Measurements from ENCODE around the gene RAB28. TPM values are rescaled to one million over a fixed set of nuclear protein-coding genes. Genes with fewer than 3 reads are reported as not detected.
"Not testable (repeated sequence)": the region's sequence is repeated elsewhere in the genome, so short reads cannot be mapped to it uniquely, and the experiment has no call there.

Gene RAB28
- total RNA-seq, 1 donor from 2014 or later = 13.8 TPM

DNA sequence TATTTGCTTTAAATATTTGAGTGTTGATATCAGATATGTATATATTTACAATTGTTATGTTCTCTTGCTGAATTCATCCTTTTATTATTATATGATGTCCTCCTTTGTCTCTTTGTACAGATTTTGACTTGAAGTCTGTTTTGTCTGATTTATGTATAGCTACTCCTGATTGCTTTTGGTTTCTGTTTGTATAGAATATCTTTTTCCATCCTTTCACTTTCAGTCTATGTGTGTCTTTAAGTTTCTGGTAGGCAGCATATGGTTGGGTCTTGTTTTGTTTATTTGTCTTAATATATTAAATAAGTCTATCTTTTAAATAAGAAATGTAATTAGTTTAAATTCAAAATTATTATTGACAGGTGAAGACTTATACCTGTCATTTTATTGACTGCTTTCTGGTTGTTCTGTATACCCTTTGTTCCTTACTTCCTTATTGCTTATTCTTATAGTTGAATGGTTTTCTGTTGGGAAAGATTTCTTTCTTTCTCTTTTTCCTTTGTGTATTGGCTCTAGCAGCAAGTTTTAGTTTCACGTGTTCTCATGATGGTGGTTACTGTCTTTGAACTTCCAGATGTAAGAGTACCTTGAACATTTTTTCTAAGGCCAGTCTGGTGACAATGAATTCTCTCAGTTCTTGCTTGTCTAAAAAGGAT lies 31.1 kb downstream of the RAB28 start:
- DNase-seq (ENCODE audit: low spot score) = no peak

DNA sequence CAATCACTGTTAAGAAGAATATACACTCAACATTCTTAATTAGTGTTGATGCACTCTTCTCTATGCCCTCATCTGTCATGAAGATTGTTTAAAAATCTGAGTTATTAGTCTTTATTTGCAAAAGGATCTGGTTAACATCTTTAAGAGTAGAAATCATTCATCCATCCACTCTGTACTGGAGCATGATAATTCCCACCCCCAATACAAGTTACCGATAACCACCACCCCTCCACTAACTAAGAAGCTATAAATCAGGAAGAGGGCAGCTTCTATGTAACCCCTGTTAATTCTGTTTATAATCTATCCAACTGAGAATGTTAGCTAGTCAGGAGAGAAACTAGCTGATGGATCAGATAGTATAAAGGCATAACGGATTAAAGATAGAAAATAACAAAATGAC lies 34.5 kb downstream of the RAB28 start:
- DNase-seq (ENCODE audit: low spot score) = no peak

DNA sequence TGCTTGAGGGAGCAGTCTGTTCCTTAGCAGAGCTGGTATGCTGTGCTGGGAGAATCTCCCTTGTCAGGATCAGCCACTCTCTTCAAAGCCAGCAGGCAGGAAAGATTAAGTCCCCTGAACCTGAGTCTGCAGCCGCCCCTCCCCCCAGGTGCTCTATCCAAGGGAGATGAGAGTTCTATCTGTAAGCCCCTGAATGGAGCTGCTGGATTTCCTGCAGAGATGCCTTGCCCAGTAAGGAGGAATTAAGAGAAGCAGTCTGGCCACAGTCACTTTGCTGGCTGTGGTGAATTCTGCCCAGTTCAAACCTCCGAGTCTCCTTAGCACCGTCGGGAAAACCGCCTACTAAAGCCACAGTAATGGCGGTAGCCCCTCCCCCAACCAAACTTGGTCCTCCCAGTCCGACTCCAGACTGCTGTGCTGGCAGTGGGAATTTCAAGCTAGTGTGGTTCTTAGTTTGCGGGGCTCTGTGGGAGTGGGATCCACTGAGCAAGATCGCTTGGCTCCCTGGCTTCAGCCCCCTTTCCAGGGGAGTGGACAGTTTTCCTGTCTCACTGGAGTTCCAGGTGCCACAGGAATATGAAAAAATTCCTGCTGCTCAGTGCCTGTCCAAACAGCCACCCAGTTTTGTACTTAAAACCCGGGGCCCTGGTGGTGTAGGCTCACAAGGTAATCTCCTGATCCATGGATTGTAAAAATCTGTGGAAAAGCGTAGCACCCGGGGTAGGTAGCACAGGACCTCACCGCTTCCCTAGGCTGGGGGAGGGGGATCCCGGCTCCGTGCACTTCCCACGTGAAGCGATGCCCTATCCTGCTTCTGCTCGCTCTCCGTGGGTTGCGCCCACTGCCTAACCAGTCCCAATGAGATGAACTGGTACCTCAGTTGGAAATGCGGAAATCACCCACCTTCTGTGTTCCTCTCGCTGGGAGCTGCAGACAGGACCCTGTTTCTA lies 38.0 kb downstream of the RAB28 start:
- DNase-seq (ENCODE audit: low spot score) = no peak

DNA sequence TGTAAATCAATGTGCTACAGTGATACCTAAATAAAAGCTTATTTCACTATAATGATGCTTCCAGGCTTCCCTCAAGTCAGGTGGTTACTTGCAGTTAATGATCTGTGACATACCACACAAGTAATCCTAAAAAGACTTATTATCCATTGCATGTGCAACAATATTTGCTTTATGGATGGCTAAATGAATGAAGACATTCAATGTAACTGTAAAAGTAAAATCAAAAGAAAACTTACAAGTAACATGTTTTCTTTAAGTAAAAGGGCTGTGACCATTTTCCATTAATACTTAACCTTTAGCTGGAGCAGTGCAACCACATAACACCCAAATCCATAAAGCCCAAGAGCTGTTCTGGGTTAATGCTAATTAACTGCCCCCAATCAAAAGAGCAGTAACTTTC lies 42.6 kb downstream of the RAB28 start:
- no peak for DNase-seq (ENCODE audit: low spot score)

DNA sequence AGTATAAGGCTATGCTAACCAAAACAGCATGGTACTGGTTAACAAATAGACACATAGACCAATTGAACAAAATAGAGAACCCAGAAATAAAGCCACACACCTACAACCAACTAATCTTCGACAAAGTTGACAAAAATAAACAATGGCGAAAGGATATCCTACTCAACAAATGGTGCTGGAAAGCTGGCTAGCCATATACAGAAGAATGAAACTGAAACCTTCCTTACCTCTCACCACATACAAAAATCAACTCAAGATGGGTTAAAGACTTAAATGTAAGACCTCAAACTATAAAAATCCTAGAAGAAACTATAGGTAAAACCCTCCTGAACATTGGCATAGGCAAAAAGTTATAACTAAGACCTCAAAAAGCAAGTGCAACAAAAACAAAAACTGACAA lies 47.2 kb downstream of the RAB28 start:
- no peak for DNase-seq (ENCODE audit: low spot score)

DNA sequence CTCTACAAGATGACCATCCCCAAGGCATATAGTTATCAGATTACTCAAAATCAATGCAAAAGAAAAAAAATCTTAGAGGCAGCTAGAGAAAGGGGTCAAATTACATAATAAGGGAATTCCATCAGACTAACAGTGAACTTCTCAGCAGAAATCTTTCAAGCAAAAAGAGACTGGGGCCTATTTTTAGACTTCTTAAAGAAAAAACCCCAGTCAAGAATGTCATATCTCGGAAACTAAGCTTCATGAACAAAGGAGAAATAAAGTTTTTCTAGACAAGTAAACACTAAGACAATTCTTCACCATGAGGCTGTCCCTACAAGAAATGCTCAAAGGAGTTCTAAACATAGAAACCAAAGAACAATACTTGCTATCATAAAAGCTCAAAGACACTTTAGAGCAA lies 51.7 kb downstream of the RAB28 start:
- no peak for DNase-seq (ENCODE audit: low spot score)

DNA sequence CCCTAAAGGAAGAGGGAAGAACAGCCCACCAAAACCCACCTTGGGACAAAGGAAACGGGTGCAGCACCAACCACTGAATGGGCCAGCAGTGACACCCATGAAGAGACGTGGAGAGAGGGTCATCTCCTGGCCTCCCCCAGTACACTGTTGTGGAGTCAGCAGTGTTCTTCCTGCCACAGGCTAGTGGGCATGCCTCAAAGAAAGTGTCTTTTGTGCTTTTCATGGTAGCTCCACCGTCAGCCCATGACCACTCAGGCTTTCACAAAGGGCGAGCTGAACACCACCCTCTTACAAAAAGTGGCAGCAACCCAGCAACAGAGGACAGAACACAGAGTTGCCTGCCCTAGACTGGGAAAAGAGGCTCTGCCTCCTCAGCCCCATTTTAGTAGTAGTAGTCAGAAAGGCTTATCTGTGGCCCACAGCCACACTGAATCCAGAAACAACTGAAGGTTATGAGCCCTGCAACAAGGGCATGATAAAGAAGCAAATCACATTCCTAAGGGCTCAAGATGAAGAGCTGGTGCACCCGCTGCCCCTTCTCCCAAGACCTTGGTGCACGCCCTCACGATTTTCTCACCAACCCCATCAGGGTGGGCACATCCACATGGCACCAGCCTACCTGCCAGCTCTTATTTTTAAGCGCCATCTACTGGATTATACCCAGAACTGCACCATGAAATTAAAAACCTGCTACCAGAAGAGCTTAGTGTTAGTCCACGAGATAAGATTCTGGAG lies 53.1 kb downstream of the RAB28 start:
- no peak for DNase-seq (ENCODE audit: low spot score)

DNA sequence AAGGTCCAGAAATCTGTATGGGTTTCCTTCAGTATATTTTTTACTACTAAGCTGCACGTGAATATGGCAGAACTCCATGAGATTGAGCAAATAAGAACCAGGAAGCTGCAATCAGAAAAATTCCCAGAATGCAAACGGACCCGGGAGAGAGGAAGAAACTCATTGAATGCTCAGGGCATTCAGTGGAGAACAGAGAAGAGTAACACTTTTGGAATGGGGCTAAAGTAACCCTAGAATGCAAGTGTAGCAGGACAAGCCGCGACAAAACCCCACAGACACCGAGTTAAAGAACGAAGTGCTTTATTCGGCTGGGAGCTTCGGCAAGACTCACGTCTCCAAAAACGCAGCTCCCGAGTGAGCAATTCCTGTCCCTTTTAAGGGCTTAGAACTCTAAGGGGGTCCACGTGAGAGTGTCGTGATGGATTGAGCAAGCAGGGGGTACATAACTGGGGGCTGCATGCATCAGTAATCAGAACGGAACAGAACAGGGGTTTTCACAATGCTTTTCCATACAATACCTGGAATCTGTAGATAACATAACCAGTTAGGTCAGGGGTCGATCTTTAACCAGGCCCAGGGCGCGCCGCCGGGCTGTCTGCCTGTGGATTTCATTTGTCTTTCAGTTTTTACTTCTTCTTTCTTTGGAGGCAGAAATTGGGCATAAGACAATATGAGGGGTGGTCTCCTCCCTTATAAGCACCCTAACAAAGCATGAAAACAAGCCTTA lies 56.4 kb downstream of the RAB28 start:
- DNase-seq (ENCODE audit: low spot score) = no peak

DNA sequence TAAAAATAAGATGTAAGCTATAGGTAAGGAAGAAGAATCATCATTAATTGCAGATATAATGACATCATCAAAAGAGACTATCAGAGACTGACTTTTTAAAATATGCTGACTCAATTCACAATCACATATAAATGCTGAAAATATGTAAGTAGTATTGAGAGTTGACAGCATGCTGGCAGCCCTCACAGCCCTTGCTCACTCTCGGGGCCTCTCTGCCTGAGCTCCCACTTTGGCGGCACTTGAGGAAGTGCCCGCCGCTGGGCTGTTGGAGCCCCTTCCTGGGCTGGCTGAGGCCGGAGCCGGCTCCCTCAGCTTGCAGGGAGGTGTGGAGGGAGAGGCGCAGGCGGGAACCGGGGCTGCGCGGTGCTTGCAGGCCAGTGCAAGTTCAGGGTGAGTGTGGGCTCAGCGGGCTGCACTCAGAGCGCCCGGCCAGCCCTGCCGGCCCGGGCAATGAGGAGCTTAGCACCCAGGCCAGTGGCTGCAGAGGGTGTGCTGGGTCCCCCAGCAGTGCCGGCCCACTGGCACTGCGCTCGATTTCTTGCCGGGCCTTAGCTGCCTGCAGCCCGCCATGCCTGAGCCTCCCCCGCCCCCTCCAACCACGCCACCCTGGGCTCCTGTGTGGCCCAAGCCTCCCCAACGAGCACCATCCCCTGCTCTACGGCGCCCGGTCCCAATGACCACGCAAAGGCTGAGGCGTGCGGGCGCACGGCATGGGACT lies 68.9 kb downstream of the RAB28 start:
- DNase-seq (ENCODE audit: low spot score) = no peak

DNA sequence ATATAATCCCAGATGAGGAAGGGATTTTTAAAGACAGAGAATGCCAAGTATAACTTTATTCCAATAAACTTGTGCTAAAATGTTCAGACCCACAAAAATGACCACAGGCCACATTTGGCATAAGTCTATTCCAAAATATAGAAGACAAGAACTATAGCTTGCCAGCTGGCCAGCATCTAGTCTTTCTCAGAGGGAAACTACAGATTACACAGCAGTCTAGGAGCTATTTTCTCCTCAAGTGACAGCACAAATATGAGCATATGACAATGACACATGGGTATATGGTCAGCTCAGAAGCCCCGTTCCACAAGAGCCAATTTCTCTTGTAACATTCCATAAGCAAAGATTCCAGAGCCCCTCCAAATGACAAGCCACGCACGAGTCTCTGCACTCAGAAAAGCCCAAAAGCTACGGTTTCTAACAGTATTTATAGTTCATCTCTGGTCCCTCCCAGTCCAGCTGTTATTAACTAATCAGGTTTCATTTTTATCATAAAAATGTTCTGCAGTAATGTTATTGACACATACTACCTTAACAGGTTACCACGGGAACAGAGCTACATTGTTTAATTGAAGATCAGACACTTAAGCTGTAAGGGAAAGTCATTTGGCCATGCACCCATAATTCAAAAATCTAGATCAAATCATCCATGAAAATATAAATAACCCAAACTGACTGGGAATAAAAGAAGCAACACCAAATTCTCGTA lies 70.3 kb downstream of the RAB28 start:
- DNase-seq (ENCODE audit: low spot score) = no peak

DNA sequence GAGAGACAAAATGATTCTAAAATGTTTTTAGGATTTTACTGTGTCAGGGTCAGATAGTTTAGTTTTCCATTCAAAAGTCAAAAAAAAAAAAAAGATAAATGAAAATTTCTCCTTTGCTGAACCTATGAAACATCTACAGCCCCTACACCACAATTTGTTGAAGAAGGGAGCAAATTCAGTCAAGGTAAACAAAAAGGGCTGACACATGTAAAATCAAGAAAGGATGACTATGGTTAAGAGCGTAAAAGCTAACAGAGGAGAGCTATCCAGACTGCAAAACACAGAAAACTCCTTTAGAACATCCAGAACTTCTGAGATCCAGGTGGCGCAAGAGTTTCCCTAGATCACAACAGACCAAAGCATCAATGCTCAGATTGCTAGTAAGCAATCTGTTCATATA lies 72.2 kb downstream of the RAB28 start:
- DNase-seq (ENCODE audit: low spot score) = no peak

DNA sequence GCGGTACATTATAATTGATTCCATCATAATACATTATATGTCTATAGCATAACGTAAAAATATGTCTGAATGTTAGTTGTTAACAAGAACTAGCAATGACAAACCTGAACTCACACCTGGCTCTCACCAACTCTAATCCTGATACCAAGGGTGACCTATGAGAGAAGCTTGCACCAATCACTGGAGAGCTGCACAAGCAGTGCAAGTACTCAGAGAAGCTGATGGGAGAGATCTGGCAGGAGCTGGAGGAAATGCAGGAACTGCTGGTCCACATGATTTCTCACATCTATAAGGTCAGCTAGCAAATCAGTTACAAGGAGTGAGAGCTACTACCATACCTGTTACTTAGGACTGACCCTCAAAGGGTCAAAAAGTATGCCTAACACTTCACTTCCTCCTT lies 74.8 kb downstream of the RAB28 start:
- DNase-seq (ENCODE audit: low spot score) = no peak

DNA sequence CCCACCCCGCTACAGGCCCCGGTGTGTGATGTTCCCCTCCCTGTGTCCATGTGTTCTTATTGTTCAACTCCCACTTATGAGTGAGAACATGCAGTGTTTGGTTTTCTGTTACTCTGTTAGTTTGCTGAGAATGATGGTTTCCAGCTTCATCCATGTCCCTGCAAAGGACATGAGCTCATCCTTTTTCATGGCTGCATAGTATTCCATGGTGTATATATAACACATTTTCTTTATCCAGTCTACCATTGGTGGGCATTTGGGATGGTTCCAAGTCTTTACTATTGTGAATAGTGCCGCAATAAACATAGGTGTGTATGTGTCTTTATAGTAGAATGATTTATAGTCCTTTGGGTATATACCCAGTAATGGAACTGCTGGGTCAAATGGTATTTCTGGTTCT lies 78.0 kb downstream of the RAB28 start:
- DNase-seq (ENCODE audit: low spot score) = not testable (repeated sequence)

DNA sequence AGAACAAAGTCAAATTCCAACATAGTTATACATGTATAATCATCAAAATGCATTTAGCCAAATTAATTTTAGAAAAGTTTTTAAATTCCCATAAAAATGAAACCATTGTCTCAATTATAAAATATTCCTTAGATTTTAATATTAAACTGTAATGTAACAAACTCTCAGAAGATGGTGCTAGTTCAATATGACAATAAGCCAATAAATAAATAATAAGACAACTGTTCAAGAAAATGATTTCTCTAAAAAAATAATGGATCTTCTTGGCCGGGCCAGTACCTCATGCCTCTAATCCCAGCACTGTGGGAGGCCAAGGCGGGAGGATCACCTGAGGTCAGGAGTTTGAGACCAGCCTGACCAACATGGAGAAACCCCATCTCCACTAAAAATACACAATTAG lies 80.3 kb downstream of the RAB28 start:
- DNase-seq (ENCODE audit: low spot score) = no peak

DNA sequence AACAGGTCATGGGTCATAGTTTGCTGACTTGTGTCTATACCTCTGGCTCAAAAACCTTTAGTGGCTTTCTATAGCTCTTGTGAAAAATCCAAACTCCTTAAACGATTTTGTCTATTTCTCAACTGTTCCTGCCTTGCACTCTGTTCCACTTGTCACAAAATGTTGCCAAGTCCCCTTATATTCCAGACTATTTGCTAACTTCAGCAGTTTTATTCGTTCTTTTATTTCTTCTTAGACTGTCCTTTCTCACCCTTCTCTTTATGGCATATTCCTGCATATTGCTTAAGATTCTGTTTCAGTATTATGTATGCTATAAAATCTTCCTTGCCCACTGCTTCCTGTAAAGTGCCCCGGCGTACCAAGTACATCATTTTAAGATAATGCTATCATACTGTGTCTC lies 80.8 kb downstream of the RAB28 start:
- no peak for DNase-seq (ENCODE audit: low spot score)

DNA sequence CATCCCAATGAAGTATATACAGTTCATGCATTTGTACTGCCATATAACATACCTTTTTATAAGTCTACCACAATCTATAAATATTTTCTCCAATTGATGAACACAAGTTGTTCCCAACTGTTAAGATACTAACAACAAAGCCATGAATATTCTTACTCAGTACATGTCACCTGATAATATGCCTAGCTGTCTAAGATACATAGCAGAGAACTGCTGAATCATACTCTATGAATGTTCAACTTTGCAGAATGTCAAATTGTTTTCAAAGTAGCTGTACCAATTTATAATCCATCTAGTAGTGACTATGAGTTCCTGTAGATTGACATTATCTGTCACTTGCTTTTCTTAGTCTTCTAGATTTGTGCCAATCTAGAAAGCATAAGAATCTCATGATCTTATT lies 84.9 kb downstream of the RAB28 start:
- DNase-seq (ENCODE audit: low spot score) = no peak

DNA sequence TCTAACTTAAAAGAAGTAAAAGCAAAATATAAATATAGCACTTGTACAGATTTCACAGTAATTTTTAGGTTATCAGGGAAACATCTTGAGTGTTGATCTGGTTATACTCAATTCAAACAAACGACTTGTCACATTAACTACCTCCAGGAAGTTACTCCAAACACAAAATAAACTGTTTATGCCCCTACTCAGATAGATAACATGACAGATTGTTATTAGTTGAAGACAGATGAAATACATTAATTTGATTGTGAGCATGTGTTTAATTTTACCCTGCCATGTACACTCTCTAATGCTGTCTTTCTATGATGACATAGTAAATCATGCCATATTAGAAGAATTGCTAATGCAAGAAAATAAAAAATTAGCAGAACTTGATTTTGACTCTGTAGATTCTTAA lies 88.0 kb downstream of the RAB28 start:
- DNase-seq (ENCODE audit: low spot score) = no peak

DNA sequence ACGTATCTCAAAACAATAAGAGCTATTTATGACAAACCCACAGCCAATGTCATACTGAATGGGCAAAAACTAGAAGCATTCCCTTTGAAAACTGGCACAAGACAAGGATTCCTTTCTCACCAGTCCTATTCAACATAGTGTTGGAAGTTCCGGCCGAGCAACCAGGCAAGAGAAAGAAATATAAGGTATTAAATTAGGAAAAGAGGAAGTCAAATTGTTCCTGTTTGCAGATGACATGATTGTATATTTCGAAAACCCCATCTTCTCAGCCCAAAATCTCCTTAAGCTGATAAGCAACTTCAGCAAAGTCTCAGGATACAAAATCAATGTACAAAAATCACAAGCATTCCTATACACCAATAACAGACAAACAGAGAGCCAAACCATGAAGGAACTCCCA lies 94.2 kb downstream of the RAB28 start:
- DNase-seq (ENCODE audit: low spot score) = not testable (repeated sequence)

DNA sequence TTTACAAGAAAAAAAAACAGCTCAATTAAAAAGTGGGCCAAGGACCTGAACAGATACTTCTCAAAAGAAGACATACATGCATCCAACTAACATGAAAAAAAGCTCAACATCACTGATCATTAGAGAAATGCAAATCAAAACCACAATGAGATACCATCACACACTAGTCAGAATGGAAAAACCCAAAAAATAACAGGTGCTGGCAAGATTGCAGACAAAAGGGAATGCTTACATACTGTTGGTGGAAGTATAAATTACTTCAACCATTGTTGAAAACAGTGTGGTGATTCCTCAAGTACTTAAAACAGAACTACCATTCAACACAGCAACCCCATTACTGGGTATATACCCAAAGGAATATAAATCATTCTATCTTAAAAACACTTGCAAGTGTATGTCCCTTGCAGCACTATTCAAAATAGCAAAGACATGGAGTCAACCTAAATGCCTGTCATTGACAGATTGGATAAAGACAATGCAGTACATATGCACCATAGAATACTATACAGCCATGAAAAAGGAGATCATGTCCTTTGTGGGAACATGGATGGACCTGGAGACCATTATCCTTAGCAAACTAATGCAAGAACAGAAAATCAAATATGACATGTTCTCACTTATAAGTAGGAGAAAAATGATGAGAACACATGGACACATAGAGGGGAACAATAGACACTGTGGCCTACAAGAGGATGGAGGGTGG lies 97.6 kb downstream of the RAB28 start:
- DNase-seq (ENCODE audit: low spot score) = no peak

Measured in mesenteric fat pad (tissue), 1 donor.